Activated CD4-positive, alpha-beta T cell treated with anti-CD3 and anti-CD28 coated beads for 36 hours (primary cell): ENCODE measurements around the gene NUTF2. TPM values are rescaled to one million over a fixed set of nuclear protein-coding genes. Genes with fewer than 3 reads are reported as not detected.
"Not testable (repeated sequence)": the region's sequence is repeated elsewhere in the genome, so short reads cannot be mapped to it uniquely, and the experiment has no call there.

Experiments
- ATAC-seq: fragments of 200-7000 bp; cut with Tn5 transposase; one replicate; pipeline ENCODE4 v1.10.0; 2021; ENCODE audit warnings: mild to moderate bottlenecking, moderate library complexity
- CTCF ChIA-PET: fragments of 350-600 bp; sonication (Branson Sonifier 250); formaldehyde crosslinking; loops from one replicate; lab custom pipeline; 2021; ENCODE audit warnings: antibody characterized with exemption; lab: Charles Lee
- POLR2A ChIA-PET: fragments of 350-600 bp; sonication (Branson Sonifier 250); formaldehyde crosslinking; loops from one replicate; lab custom pipeline; 2021; ENCODE audit warnings: antibody characterized with exemption, inconsistent platforms; lab: Charles Lee
- DNase-seq: peaks from one replicate; pipeline ENCODE4 v3.0.0-alpha.2; 2020
- H3K27ac Mint-ChIP-seq: one replicate; pipeline ENCODE4 v1.8.0; 2021; ENCODE audit warnings: mixed read lengths
- H3K27me3 Mint-ChIP-seq: one replicate; pipeline ENCODE4 v1.8.0; 2021; ENCODE audit warnings: mixed read lengths
- H3K36me3 Mint-ChIP-seq: one replicate; pipeline ENCODE4 v1.8.0; 2021; ENCODE audit warnings: low read depth, mixed read lengths
- H3K4me1 Mint-ChIP-seq: one replicate; pipeline ENCODE4 v1.8.0; 2021; ENCODE audit warnings: mixed read lengths
- H3K4me3 Mint-ChIP-seq: one replicate; pipeline ENCODE4 v1.8.0; 2021; ENCODE audit warnings: mild to moderate bottlenecking, moderate library complexity, mixed read lengths
- H3K9me3 Mint-ChIP-seq: one replicate; pipeline ENCODE4 v1.8.0; 2021; ENCODE audit warnings: low read depth, mixed read lengths
- intact Hi-C, 2 experiments: fragments of 100-400 bp; cut with DNase I in 1 of 2; cut with micrococcal nuclease in 1 of 2; formaldehyde crosslinking; loops; one replicate each; pipeline versions ENCODE4 v1.14.2 to v1.15.1; 2022 to 2024; cut with DNase I, micrococcal nuclease
- total RNA-seq, 2 experiments: library from RNA; stranded (reverse); gene quantifications; one replicate each; pipeline ENCODE4 v1.2.3, GENCODE V29; 2021

NUTF2 gene
- total RNA-seq, 2 experiments from 2014 or later, result 156 to 249 TPM

- Mint-ChIP-seq H3K4me1 (peaks cover 9% of the 10 kb centered on the region), H3K4me3 (peak overlapping the region; percentile 87), H3K9me3 (no peaks in the 10 kb centered on the region), H3K27ac (peak overlapping the region; percentile 78), H3K36me3 (peaks cover 10% of the 10 kb centered on the region), H3K27me3 (no peaks in the 10 kb centered on the region)
- CTCF ChIA-PET, result interaction anchor here (0.7 to 4.6 kb wide), 8 partner anchors 11 to 313 kb away, joined by 3 to 37 read pairs (median 4); partner anchors contain the start of genes RANBP10 and TSNAXIP1
- intact Hi-C loops, result loop anchor here in 1 of 2 experiments (1.0 kb wide), 1 partner anchor 18 kb away; no protein-coding TSS in a partner anchor
- POLR2A ChIA-PET, result interaction anchor here (0.9 to 1.8 kb wide), 4 partner anchors 10 to 41 kb away, joined by 3 to 9 read pairs (median 6); partner anchors contain the start of genes NUTF2, RANBP10 and TSNAXIP1
- no peak for ATAC-seq
- no peak for DNase-seq
Measured at GRCh38 chr16:67834242-67834614, 12.5 kb upstream of the NUTF2 start.

- ATAC-seq, H3K4me3 Mint-ChIP-seq, H3K9me3 Mint-ChIP-seq, DNase-seq, H3K27ac Mint-ChIP-seq, H3K27me3 Mint-ChIP-seq, intact Hi-C loops, POLR2A ChIA-PET, H3K36me3 Mint-ChIP-seq: not testable (repeated sequence)
- CTCF ChIA-PET, result interaction anchor here (0.6 to 1.7 kb wide), 3 partner anchors 18 to 119 kb away, joined by 3 to 5 read pairs (median 3); no protein-coding TSS in a partner anchor
- H3K4me1 Mint-ChIP-seq, result peaks cover 15% of the 10 kb centered on the region
Measured at GRCh38 chr16:67837190-67837589, 9.5 kb upstream of the NUTF2 start.

DNA sequence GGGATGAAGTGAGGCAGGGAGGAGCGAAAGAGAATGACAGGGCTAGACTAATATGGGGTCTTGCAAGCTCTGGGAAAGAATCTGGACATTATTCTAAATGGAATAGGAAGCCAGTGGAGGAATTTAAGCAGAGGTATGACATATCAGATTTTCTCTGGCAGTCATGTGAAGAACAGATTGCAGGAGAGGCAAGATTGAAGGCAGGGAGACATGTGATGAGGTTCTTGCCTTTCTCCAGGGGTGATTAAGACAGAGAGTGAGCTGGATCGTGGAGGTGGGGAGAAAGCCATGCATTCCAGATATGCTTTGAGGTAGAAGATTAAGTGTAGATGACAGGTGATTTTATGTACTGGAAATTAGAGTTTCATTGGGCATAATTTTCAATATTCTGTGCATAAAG, 8.9 kb upstream of the NUTF2 start:
- ChIA-PET CTCF (interaction anchor here (0.6 to 1.7 kb wide), 2 partner anchors 21 to 31 kb away, joined by 3 to 5 read pairs; partner anchors contain the start of gene TSNAXIP1), POLR2A (no interaction called here)
- intact Hi-C loops, result no loop called here
- Mint-ChIP-seq H3K4me1 (peaks cover 9% of the 10 kb centered on the region), H3K36me3 (no peaks in the 10 kb centered on the region), H3K9me3 (no peaks in the 10 kb centered on the region), H3K27ac (no peak overlapping the region), H3K27me3 (no peaks in the 10 kb centered on the region), H3K4me3 (no peak overlapping the region)
- ATAC-seq, result no peak
- no peak for DNase-seq

DNA sequence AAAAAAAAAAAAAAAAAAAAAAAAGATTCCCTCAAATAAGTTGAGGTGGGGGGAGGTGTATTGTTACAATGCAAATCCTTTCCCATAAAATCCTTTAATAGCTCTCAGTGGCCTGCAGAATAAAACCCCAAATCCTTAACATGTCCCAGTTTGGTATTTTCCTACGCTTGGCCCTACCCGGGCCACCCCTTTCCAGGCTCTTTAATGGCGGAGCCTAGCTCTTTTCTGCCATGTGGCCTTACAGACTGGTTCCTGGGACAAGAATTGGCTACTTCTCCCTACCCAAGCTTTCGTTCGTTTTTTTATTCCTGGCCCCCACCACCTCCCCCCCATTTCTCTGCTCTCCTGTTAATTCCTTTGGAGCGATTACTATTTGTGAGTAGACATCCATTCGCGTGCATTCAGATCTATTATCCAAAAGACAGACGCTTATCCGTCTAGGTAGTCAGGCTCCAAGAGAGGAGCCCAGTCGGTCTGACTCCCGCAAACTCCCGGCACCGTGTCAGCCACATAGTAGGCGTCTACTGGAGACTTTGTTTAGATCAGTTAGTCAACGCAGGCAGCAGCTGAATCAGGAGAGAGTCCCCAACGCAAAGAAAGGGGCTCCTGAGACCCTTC, 5.4 kb upstream of the NUTF2 start:
- Mint-ChIP-seq H3K36me3 (peaks cover 15% of the 10 kb centered on the region), H3K9me3 (no peaks in the 10 kb centered on the region), H3K27me3 (no peaks in the 10 kb centered on the region), H3K4me1 (peaks cover 33% of the 10 kb centered on the region), H3K27ac (peak overlapping the region; percentile 97), H3K4me3 (peak overlapping the region; percentile 94)
- POLR2A ChIA-PET, result interaction anchor here (0.8 kb wide), 1 partner anchor 9 kb away, joined by 3 read pairs; no protein-coding TSS in a partner anchor
- no peak for ATAC-seq
- CTCF ChIA-PET, result interaction anchor here (0.8 to 1.0 kb wide), 3 partner anchors 17 to 129 kb away, joined by 4 read pairs; no protein-coding TSS in a partner anchor
- intact Hi-C loops, result loop anchor here in 1 of 2 experiments (10.0 kb wide), 1 partner anchor 317 kb away; the partner anchor contains the start of gene RIPOR1
- no peak for DNase-seq

GRCh38 chr16:67841816-67842508, 4.8 kb upstream of the NUTF2 start, which contains the start of gene THAP11:
Gene THAP11, plus strand, starts transcription at chr16:67842320. Its CDS starts 235 bp downstream, at chr16:67842555.
- H3K27ac Mint-ChIP-seq, result peak within 1 kb of the TSS; percentile 97
- ATAC-seq (peak; percentile 55), DNase-seq (peak; percentile 97)
- POLR2A ChIA-PET, result interaction anchor here (0.8 kb wide), 1 partner anchor 9 kb away, joined by 3 read pairs; no protein-coding TSS in a partner anchor
- H3K27me3 Mint-ChIP-seq, result no peaks in the 10 kb centered on the region
- CTCF ChIA-PET, result interaction anchor here (0.8 kb wide), 1 partner anchor 18 kb away, joined by 4 read pairs; no protein-coding TSS in a partner anchor
- H3K36me3 Mint-ChIP-seq, result peaks cover 15% of the 10 kb centered on the region
- H3K4me1 Mint-ChIP-seq, result peaks cover 33% of the 10 kb centered on the region
- intact Hi-C loops, result loop anchor here (1.0 to 10.0 kb wide), 11 partner anchors 9 to 616 kb away; partner anchors contain the start of genes RANBP10 (in 2 of the 2), TSNAXIP1 (in 2 of the 2), ACD (in 1 of the 2) and CTCF (in 1 of the 2)
- peak within 1 kb of the TSS; percentile 94 for H3K4me3 Mint-ChIP-seq
- H3K9me3 Mint-ChIP-seq, result no peaks in the 10 kb centered on the region

- ATAC-seq (peak; percentile 14), DNase-seq (peak; percentile 77)
- peaks cover 35% of the 10 kb centered on the region for H3K4me1 Mint-ChIP-seq
- POLR2A ChIA-PET, result interaction anchor here (0.6 to 2.5 kb wide), 3 partner anchors 9 to 94 kb away, joined by 3 to 9 read pairs (median 4); partner anchors contain the start of genes RANBP10 and TSNAXIP1
- intact Hi-C loops, result loop anchor here (1.0 to 10.0 kb wide), 12 partner anchors 9 to 616 kb away; partner anchors contain the start of genes RANBP10 (in 2 of the 2), TSNAXIP1 (in 2 of the 2), ACD (in 1 of the 2) and CTCF (in 1 of the 2)
- H3K9me3 Mint-ChIP-seq, result no peaks in the 10 kb centered on the region
- peaks cover 17% of the 10 kb centered on the region for H3K36me3 Mint-ChIP-seq
- H3K27me3 Mint-ChIP-seq, result no peaks in the 10 kb centered on the region
- H3K27ac Mint-ChIP-seq, result peak overlapping the region; percentile 93
- peak overlapping the region; percentile 94 for H3K4me3 Mint-ChIP-seq
- CTCF ChIA-PET, result interaction anchor here (0.6 to 2.7 kb wide), 8 partner anchors 10 to 179 kb away, joined by 3 to 11 read pairs (median 4); partner anchors contain the start of genes RANBP10 and TSNAXIP1
Measured at GRCh38 chr16:67842509-67843342, 4.0 kb upstream of the NUTF2 start.

DNA sequence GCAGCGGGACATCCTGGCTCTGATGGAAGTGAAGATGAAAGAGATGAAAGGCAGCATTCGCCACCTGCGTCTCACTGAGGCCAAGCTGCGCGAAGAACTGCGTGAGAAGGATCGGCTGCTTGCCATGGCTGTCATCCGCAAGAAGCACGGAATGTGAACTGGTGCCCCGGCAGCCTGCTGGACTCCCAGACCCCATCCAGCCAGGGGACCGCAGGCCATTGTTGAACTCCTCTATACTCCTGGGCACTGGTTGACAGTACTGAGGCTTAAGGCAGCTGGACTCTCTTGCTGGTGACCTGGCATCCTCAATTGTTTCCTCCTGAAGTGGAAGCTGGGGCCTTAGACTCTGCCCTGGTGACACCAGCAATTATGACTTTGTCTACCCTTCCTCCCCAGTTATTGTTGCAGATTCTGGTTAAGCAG, 3.4 kb upstream of the NUTF2 start:
- no peaks in the 10 kb centered on the region for H3K27me3 Mint-ChIP-seq
- DNase-seq (no peak), ATAC-seq (no peak)
- H3K4me1 Mint-ChIP-seq, result peaks cover 41% of the 10 kb centered on the region
- peak overlapping the region; percentile 93 for H3K27ac Mint-ChIP-seq
- H3K4me3 Mint-ChIP-seq, result peak overlapping the region; percentile 94
- ChIA-PET POLR2A (interaction anchor here (0.6 to 2.5 kb wide), 4 partner anchors 10 to 177 kb away, joined by 3 to 9 read pairs (median 4); partner anchors contain the start of genes RANBP10 and TSNAXIP1), CTCF (interaction anchor here (0.6 to 2.7 kb wide), 9 partner anchors 10 to 178 kb away, joined by 3 to 11 read pairs (median 4); partner anchors contain the start of genes RANBP10 and TSNAXIP1)
- intact Hi-C loops, result loop anchor here (1.0 to 10.0 kb wide), 2 partner anchors 319 to 596 kb away; partner anchors contain the start of genes FHOD1 (in 1 of the 2) and RIPOR1 (in 1 of the 2)
- H3K9me3 Mint-ChIP-seq, result no peaks in the 10 kb centered on the region
- H3K36me3 Mint-ChIP-seq, result peaks cover 20% of the 10 kb centered on the region

DNA sequence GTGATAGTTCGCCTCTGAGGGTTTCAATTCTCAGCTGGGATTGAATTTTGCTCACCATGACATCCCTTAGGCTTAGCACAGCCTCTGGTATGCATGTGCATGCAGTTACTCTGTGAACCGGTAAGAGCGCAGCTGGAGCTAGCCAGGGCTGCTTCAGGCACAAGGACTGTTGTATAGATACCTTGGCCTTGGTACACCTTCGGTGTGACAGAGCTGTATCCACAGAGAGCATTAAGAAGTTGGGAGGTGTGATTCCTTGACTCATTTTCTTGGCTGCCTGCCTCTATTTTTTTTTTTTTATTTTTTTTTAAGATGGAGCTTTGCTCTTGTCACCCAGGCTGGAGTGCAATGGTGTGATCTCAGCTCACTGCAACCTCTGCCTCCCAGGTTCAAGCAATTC, 2.2 kb upstream of the NUTF2 start:
- Mint-ChIP-seq H3K4me1 (peaks cover 47% of the 10 kb centered on the region), H3K27ac (peak overlapping the region; percentile 93), H3K9me3 (no peaks in the 10 kb centered on the region), H3K36me3 (peaks cover 24% of the 10 kb centered on the region), H3K27me3 (no peaks in the 10 kb centered on the region), H3K4me3 (peak overlapping the region; percentile 94)
- POLR2A ChIA-PET, result interaction anchor here (0.6 to 2.5 kb wide), 7 partner anchors 11 to 241 kb away, joined by 3 to 9 read pairs (median 4); partner anchors contain the start of genes ACD, NFATC3, RANBP10 and TSNAXIP1
- DNase-seq (no peak), ATAC-seq (no peak)
- CTCF ChIA-PET, result interaction anchor here (0.5 to 2.7 kb wide), 12 partner anchors 9 to 323 kb away, joined by 3 to 12 read pairs (median 4); partner anchors contain the start of genes RANBP10 and TSNAXIP1
- intact Hi-C loops, result loop anchor here in 1 of 2 experiments (10.0 kb wide), 1 partner anchor 320 kb away; the partner anchor contains the start of gene RIPOR1

DNA sequence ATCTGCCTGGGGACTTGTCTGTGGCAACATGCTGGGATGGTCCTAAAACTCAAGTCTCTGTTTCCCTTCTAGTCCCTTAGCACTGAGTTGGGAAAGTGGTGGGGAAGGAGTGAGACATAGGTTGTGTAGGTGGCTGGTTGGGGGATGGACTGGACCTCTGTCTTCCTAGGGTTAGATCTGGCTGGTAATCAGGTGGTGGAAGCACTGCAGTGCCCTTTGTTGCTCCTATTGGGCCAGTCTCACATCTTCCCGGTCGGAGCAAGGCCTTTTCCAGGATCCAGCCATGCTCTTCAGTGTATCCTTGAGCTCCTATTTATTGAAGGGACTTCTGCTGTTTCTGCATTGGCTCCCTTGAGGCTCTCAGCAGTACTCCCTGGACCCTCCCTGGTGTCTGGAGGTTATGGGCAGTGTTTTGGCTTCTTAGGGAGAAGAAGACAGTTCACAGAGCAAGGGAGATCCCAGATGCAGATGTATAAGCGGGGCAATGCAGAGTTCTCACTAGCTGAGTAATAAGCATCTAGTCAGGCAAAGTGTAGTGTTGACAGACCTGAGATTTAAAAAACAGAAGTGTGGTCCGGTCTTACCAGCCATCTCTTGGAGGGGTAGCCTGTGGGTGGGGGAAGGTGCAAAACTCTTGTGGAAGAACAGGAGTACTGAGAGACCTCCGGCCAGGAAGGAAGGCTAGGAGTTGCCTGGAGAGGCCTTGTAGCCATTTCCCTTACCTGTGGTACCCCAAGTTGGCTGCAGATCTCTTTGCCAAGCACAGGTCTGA, 1.3 kb upstream of the NUTF2 start:
- intact Hi-C loops, result loop anchor here (1.0 to 10.0 kb wide), 19 partner anchors 12 to 364 kb away; partner anchors contain the start of genes EDC4 (in 2 of the 2), PSKH1 (in 2 of the 2), ACD (in 1 of the 2) and ATP6V0D1 (in 1 of the 2)
- H3K27ac Mint-ChIP-seq, result peak overlapping the region; percentile 83
- ChIA-PET CTCF (interaction anchor here (0.6 to 2.7 kb wide), 14 partner anchors 8 to 324 kb away, joined by 3 to 12 read pairs (median 4); partner anchors contain the start of genes RANBP10 and TSNAXIP1), POLR2A (interaction anchor here (0.6 to 2.5 kb wide), 8 partner anchors 12 to 240 kb away, joined by 3 to 9 read pairs (median 4); partner anchors contain the start of genes ACD, NFATC3, RANBP10 and TSNAXIP1)
- peak overlapping the region; percentile 77 for H3K4me3 Mint-ChIP-seq
- H3K4me1 Mint-ChIP-seq, result peaks cover 50% of the 10 kb centered on the region
- H3K9me3 Mint-ChIP-seq, result no peaks in the 10 kb centered on the region
- peaks cover 27% of the 10 kb centered on the region for H3K36me3 Mint-ChIP-seq
- ATAC-seq (no peak), DNase-seq (peak; percentile 15)
- H3K27me3 Mint-ChIP-seq, result no peaks in the 10 kb centered on the region
